ENCODE measurements around the gene SLC30A2.
A peak's percentile ranks its signal among the peaks of the same experiment; 100 is the strongest.

The SLC30A2 gene

DNA sequence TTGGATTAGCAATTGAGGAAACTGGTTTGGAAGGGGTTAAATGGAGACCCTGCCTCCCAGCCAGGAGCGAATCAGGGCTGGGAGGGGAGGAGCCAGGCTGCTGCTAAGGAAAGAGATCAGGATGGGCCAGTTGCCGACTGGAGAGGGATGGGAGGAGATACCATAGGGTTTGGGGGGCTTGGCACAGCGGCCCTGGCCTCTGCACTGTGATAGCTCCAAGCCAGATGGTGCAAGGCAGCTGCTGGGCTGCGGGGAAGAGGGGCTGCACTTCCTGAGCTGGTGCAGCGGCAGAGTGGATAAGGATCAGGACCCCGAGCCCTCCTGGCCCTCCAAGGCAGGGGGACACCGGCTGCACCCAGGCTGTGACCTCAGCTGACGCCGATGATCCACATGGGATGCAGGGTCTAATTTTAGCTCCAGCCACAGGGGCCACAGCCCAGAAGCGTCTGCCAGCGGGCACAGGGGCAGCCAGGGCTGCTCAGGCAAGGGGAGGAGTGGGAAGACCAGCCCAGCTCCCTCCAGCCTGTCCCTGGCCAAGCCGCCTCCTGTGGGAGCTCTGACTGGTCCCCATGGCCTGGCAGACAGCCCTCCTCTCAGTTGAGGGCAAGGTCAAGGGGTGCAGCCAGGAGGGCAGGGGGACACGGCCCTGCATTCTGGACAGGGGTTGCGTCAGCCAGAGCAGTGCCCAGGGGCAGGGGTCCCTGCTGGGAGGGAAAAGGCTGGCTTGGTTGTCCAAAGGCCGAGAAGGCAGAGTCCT is 24.1 kb downstream of the SLC30A2 start, which contains the start of gene EXTL1:
Gene EXTL1, plus strand, starts transcription at position 129 of the 757 bp plus-strand sequence. CDS start 872 bp downstream, outside the sequence.
- peak; percentile 96 for DNase-seq (ENCODE audit: low spot score)

DNA sequence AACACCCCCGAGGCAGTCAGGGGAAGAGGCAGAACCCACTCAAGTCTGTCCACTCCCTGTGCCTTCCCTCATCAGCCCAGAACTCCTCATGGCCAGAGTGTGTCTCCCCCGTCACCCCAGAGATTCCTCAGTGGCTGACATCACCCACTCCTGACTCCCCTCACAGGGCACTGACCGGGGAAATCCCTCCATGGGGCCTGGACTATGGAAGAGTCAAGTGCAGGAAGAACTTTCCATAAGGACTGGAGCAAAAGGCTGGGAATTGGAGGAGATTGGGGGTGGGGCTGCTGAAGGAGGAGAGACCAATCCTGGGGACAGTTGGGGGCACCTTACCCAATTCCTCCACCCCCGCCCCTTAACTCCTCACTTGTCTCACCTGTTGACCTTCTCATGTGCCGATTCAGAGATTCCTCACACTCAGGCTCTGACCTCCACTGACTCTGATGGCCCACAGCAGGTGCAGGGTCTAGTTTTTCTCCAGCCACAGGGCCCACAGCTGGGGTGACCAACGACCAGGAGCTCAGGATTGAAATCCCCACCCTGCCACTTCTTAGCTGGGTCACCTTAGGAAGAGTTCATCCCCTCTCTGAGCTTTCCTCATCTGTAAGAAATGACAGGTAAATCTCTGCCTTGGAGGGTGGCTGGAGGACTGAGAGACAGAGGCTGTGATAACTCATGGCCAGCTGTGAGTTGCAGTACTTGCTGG is 24.8 kb downstream of the SLC30A2 start:
- DNase-seq (ENCODE audit: low spot score) = no peak

DNA sequence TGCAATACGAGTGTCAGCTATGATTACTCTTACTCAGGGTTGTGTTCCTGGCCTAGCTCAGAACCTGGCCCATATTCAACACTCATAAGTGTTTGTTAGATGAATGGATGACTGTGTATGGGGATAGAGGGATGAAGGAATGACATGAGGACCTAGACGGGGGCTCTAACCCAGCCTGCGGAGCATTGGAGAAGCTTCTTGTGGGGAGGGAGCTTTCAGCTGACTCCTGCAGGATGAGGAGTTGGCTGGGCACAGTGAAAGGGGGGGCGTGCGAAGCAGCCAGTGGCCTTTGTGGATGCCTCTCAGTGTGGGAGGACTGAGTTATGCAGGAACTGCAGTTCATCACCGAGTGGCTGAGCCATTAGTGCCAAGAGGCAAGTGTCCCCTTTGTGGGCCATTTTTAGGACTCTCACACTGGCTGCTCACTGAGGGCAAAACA is 25.6 kb downstream of the SLC30A2 start:
- DNase-seq (ENCODE audit: low spot score) = no peak

DNA sequence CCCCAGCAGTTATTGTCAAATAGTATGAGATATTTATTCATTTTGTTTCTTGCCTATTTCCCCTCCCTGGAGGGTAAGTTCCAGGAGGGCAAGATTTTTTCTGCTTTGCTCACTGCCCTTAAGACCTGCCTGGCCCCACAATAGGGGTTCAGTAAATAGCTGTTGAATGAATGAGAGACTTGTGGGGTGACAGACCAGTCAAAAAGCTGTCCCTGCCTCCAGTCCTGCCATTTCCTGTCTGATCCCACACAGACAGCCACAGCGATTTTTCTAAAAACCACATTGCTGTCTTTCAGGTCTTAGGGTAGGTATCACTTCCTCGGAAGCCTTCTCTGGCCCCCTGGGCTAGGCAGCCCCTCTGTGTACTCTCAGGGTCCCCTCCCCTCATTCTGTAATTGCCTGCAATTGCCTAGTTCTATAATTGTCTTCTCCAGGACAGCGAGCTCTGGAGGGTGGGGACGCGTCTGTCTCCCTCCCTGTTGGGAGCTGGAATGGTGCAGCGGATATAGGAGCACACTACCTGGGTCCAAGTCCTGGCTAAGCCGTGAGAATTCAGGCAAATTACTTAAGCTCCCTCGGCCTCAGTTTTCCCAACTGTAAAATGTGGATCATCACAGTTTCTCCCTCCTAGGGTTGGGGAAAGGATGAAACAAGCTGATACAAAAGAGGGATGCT is 26.1 kb downstream of the SLC30A2 start:
- no peak for DNase-seq (ENCODE audit: low spot score)

DNA sequence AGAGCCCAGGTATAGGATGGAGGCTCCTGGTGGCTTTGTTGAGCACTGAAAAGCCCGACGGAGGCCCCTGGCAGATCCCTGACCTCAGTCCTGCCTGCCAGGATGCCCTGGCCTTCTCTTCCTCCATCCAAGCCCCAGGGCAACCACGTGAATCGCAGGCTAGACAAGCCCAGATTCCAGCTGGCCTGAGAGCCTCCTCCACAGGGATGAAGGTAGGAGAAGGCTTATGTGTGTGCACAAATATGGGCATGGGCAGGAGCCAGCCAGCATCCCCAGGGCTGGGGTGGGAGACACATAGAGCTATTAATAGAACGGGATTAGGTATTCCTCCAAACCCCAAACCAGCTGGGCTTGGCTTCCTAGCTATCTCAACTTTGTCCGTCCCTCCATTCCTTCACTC is 28.3 kb downstream of the SLC30A2 start:
- DNase-seq (ENCODE audit: low spot score) = no peak

DNA sequence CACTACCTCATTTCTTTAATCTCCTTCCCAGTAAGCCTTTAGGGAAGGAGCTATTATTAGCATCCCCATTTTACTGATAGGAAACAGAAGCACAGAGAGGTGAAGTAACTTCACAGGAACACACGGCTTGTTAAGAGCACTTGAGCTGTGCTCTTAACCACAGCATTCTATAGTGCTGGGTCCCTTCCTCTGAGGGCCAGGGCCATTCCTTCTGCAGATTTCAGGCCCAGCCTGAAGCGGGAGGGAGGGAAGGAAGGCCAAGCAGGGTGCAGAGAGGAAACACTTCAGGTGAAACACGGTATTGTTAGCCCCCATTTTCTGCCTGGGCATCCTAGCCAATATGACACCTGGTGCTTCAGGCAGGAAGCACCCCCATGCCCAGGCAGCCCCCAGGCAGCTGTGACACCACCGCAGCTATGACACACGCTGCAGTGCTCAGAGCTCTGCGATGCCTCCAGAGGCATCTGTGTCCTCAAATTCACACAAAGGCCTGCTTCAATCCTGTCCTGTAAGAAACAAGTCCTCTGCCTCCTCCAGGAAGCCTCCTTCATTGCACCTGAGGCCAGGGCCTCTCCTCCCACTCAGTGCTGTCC is 28.9 kb downstream of the SLC30A2 start:
- DNase-seq (ENCODE audit: low spot score) = no peak

DNA sequence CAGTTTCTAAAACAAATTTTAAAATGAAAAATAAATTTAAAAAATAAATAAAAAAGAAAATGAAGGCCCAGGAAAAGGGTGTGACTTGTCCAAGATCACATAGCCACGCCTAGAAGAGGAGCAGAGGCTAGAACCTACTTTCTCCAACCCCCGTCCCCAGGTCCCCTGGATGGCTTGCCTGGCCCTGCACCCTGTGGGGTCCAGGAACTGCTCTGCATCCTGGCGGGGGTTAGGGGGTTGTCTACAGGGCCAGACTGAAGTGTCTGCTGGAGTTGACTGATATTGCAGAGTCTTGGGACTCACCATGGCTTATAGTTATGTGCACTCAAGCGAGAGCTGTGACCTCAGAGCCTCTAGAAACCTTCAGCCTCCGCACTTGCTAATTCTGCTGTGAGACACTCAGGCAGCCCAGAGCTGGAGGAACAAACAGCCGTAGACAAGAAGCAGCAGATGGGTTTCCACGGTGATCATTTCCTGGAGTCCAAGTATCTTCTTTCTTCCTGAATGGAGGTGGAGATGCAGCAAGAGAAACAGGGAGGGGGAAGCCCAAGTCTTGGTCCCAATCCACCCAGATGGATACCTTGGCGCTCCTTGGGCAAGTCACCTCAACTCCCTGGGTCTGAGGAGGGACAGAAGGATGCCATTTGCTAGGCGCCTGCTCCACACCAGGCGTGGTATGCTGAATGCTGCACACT is 29.5 kb downstream of the SLC30A2 start:
- no peak for DNase-seq (ENCODE audit: low spot score)

DNA sequence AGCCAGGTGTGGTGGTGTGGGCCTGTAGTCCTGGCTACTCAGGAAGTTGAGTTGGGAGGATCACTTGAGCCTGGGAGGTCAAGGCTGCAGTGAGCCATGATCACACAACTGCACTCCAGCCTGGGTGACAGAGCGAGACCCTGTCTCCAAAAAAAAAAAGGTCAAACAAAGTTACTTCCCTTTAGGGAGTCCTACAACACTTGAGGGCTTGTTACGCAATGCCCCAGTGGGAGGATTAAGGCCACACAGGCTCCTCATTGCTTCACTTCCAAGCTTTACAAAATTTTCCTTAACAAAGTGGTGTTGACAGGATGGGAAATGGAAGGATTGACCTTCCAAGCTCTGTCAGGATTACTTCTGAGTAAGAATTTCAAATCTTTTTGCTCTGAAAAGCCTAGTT is 30.6 kb downstream of the SLC30A2 start:
- no peak for DNase-seq (ENCODE audit: low spot score)

DNA sequence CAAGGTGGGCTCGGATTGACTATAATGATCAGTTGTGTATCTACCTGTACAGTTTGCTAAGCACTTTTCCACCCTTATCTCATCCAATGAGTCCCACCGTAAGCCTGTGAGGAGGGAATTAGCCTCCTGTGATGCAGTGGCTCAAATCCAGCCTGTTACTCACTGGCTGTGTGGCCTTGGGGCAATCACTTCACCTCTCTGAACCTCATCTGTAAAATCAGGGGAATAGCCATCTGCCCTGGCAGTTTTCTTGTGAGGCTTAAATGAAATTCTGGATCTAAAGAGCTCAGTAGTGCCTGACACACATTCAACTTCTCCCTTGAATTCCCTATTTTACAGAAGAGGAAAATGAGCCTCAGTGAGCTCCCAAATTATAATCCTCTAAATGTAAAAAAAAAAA is 31.7 kb downstream of the SLC30A2 start:
- DNase-seq (ENCODE audit: low spot score) = no peak

DNA sequence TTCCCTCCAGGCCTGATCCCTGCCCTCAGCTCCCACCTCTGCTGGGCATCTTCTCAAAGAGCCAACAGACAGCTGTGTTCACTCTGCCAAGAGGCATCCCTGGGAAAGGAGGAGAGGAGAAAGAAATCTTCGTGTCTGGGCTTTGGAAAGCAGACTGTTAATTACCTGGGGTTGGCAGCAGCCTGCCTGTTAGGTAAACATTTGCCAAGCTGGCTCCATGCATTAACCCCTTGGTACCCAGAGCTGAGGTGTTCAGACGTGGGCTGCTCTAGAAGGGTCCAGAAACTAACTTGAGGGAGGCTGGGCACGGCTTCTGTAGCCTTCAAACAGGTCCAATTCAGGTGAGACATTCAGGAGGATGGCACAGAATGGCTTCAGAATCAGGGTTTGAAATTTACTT is 33.1 kb downstream of the SLC30A2 start:
- DNase-seq (ENCODE audit: low spot score) = no peak

DNA sequence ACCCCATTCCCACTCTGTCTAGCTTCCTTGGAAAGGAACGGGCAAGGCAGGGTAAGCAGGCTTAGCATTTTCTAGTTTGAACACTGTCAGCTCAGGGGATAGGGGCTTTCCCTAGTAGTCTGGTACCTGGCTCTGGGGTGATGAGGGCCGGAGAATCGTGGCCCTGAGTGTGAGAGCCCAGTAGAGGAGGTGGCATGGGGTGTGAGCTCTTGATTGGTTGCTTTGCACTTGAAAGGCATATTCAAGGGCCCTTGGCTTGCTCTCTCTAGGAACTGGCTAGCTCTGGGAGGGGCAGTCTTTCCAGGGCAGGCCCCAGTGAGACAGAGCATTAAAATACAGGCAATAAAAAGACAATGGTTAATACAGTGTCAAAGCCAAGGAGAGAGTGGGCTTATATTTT is 35.1 kb downstream of the SLC30A2 start:
- peak; percentile 44 for DNase-seq (ENCODE audit: low spot score)

DNA sequence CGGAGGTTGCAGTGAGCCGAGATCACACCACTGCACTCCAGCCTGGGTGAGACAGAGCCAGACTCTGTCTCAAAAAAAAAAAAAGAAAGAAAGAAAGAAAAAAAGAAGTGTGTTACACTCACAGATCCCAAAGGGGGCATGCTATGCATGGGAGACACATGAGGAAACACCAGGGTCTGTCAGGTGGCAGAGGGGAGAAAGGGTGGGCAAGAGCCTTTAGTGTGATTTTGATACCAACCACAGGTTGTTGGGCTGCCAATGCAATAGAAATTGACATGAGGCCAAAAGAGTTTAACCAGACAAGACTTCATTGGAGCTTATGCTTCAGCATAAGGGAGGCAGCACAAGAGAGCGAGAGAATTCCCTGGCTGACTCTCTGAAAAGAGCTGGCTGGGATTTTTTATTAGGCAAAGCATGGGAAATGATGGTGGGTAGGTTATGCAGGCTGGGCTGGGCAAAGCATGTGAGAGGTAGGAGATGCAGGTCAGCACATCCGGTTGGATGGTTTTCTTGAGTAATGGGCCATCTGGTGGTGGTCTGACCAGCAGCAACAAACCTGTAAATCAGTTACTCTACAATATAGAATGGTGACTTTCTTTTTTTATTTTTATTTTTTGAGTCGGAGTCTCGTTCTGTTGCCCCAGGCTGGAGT is 36.0 kb downstream of the SLC30A2 start:
- DNase-seq (ENCODE audit: low spot score) = peak; percentile 64

DNA sequence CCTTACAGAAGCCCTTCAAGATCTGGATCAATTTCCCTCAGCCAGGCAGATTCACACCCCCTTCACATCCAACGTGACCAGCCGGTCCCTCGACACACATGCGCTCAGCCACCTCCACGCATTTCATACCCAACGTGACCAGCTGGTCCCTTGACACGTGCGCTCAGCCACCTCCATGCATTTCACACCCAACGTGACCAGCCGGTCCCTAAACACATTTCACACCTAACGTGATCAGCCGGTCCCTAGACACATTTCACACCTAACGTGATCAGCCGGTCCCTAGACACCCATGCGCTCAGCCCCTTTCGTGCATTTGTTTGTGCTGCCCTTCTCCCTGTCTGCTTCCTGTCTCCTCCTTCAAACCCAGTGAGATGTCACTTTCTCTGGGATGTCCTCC is 39.2 kb downstream of the SLC30A2 start:
- DNase-seq (ENCODE audit: low spot score) = no peak

DNA sequence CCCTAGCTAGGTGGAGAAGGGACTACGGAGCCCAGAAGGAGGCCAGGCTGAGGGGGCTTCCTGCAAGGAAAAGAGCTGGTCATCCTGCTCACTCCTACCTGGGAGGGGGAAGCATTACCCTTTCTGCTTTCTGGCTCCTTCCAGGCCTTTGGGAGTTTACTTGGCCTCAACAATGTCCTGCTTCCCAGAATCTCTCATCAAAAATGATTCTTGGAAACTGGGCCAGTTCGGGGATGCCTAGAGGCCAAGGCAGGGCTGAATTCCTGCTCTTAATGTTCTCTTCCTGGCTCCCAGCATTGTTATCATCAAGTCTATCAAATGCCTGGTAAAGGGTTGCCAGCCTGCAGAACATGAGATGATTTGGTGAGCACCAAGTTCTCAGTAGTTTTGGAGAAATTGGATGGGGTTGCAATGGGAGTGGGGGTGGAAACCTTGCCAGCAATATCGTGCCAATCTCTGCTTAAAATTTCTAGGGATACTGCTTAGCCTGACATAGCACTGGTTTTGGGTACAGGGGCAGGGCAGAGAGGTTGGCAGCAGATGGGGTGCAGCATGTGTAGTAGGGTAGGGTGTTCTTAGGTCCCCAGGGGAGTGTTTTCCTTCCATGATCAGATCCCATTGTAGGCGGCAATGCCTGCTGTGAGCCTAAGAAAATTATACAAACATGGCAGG is 40.3 kb downstream of the SLC30A2 start:
- DNase-seq (ENCODE audit: low spot score) = no peak

DNA sequence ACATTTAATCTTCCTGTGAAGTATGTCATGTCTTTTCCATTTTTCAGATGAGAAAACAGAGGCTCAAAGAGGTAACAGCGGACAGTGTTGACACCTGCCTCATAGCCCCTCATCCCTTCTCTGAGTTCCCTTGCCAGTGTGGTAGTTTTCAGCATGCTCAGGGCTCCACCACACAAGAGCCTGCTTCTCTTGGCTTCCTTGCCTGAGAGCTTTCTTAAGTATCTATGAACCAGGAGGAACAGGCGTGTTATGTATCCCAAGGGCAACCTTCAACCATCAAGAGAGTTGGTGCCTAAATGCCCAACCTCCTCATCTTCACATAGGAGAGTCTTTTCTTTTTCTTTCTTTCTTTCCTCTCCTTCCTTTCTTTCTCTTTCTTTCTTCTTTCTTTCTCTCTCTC is 42.2 kb downstream of the SLC30A2 start:
- no peak for DNase-seq (ENCODE audit: low spot score)

DNA sequence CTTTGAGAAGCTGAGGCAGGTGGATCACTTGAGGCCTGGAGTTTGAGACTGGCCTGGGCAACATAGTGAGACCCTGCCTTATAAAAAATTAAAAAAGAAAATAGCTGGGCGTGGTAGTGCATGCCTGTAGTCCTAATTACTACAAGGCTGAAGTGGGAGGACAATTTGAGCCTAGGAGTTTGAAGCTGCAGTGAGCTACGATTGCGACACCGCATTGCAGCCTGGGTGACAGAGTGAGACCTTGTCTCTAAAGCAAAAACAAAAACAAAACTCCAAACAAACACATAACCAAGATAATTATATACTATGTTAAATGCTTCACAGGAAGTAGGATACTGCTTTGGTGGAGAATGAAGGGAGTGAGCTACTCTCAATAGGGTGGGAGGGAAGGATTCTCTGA is 42.7 kb downstream of the SLC30A2 start:
- no peak for DNase-seq (ENCODE audit: low spot score)

DNA sequence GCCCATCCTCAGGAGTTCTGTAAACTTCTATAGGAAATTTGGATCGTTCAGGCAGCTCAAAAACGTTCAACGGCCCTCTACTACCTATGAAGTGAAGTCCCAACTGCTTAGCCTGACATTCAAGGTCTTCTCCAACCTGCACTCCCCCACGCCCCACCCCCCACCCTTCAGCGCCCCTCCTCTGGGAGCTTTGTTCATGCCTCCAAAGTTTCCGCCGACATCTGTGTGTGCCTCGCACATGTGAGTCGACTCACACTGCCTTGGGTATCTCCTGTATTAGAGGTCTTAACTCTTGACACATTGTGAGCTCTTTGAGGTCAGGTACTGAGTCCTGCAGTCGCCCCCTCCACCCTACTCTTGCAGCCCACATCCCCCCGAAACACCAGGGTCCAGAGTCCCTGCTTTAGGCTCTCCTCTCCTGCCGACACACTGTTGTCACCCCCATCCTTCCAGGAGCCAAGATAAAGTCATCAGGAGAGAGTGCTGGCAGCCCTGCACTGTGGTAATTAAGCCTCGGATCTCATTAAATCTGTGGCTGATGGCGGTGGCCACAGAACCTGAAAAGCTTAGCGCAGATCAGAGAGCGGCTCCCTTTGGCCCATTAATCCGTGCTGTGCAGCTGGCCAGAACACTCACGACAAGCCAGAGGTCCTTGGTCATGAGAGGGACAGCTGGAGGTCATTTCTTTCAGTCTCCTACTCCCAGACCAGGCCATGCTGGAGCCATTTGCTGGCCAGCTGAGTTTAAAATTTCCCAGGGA is 46.7 kb downstream of the SLC30A2 start:
- no peak for DNase-seq (ENCODE audit: low spot score)

DNA sequence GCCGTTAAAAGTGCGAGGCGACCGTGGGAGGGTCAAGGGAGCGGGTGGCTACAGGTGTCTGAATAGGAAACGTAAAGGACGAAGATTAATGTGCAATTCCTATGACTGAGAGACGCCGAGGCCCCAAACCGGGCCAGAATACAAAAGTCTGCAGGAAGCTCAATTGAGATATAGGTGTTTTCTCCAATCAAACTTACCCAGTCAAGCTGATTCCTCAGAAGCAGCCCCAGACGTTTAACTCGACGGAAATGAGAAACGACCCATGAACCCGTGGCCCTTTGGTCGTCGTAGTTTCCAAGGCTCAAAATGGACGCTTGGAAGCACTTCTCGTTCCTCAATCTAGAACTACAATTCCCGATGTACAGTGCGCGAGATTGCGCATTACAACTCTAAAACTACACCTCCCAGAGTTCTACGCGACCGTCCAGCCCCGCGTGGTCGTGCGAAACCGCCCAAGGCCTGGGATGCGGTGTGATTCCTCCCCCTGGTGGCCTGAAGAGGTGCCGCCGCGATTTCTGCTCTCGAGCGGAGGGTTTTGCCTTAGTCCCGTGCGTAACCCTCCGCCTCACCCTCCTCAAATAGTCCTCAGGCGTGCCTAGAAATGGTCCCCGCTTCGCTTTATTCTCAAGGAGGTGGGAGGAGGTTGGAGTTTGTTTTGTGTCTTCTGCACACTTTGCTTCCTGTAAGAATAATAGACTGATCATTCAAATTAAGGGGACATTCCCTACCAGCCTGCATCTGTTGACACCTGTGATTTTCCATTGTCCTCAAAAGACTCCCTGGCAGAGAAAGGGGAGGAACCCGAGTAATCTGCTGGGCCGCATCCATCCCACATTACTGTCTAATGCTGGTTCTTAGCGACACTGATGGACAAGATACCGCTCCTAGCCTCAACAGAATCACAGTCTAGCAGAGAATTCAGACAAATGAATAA is 47.8 kb downstream of the SLC30A2 start, which contains the start of gene PAFAH2:
Gene PAFAH2, minus strand, starts transcription at position 236 of the 934 bp plus-strand sequence. CDS start 7,247 bp downstream, outside the sequence.
- DNase-seq (ENCODE audit: low spot score) = peak; percentile 92
